ENCODE data around the gene MROH9. TPM values are rescaled to one million over a fixed set of nuclear protein-coding genes. Genes with fewer than 3 reads are reported as not detected.

The MROH9 gene
- total and polyA plus RNA-seq, 11 donors = not detected

DNA sequence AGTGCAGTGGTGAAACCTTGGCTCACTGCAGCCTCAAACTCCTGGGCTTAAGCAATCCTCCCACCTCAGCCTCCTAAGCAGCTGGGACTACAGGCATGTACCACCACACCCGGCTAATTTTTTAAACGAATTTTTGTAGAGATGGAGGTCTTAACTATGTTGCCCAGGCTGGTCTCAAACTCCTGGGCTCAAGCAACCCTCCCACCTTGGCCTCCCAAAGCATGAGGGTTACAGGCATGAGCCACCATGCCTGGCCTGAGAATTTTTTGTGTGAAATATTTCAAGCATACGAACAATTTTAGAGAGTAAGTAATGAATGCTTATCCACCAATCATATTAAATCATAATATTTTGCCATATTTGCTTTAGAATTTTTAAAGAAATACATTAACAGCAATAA lies 51.6 kb downstream of the MROH9 start:
- Histone ChIP-seq H3K4me3 (no peak overlapping the region), H3K27ac (no peak overlapping the region), H3K9me3 (no peaks in the 10 kb centered on the region), H3K27me3 (no peaks in the 10 kb centered on the region), H3K4me1 (no peaks in the 10 kb centered on the region), H3K36me3 (no peaks in the 10 kb centered on the region)
- ATAC-seq (no peak), DNase-seq (no peak)
- TF ChIP-seq POLR2A (IDR thresholded peaks at IDR 0.05) = no peak
- TF ChIP-seq, protein P1, sequence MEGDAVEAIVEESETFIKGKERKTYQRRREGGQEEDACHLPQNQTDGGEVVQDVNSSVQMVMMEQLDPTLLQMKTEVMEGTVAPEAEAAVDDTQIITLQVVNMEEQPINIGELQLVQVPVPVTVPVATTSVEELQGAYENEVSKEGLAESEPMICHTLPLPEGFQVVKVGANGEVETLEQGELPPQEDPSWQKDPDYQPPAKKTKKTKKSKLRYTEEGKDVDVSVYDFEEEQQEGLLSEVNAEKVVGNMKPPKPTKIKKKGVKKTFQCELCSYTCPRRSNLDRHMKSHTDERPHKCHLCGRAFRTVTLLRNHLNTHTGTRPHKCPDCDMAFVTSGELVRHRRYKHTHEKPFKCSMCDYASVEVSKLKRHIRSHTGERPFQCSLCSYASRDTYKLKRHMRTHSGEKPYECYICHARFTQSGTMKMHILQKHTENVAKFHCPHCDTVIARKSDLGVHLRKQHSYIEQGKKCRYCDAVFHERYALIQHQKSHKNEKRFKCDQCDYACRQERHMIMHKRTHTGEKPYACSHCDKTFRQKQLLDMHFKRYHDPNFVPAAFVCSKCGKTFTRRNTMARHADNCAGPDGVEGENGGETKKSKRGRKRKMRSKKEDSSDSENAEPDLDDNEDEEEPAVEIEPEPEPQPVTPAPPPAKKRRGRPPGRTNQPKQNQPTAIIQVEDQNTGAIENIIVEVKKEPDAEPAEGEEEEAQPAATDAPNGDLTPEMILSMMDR (IDR thresholded peaks at IDR 0.05) = no peak
- 81 to 90% (median 85%) methylated on average over 3 of the region's 3 CpGs for WGBS, 4 donors
- intact Hi-C loops (cut with DNase I) = no loop called here

DNA sequence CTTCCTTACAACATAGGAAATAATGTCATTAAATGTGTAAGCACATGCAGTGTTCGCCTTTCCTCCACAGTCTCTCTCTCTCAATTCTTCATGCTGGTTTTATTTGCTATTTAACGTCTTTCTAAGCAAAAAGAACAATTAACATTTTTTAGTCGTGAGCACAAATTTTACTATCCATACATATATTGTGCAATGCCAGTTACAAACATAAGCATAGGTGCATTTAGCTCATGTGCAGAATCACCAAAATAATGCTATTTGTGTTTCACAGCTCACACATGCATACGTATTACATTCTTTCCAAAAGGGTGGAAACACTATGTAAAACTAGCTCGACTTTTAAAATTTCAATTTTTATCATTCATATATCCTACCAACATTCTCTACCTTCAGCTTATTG lies 52.1 kb downstream of the MROH9 start:
- Histone ChIP-seq H3K36me3 (no peaks in the 10 kb centered on the region), H3K4me3 (no peak overlapping the region), H3K9me3 (no peaks in the 10 kb centered on the region), H3K27ac (no peak overlapping the region), H3K27me3 (no peaks in the 10 kb centered on the region), H3K4me1 (no peaks in the 10 kb centered on the region)
- no peak for TF ChIP-seq POLR2A (IDR thresholded peaks at IDR 0.05)
- TF ChIP-seq, protein P1 (IDR thresholded peaks at IDR 0.05) = no peak
- DNase-seq = no peak
- intact Hi-C loops (cut with DNase I) = no loop called here
- WGBS, 4 donors = 89 to 92% (median 90%) methylated on average over 5 of the region's 5 CpGs
- no peak for ATAC-seq

DNA sequence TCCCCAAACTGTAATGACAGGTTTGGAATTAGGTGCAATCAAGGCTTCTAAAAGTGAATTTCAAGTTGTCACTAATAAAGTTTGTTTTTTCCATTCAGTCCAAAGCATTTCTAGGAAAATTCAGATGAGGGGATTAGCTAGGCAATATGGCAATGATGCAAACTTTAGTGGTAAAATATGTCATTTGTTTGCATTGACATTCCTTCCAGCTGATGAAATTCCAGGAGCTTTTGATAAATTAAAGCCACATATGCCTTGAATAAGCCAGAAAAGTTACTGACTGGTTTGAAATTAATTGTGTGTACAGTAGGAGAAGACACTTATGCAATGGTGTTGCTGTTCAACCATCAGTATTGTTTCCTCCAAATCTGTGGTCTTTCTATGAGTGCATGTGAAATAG lies 57.8 kb downstream of the MROH9 start:
- no peak overlapping the region for H3K27ac ChIP-seq
- H3K4me3 ChIP-seq = no peak overlapping the region
- no peaks in the 10 kb centered on the region for H3K36me3 ChIP-seq
- intact Hi-C loops (cut with DNase I) = no loop called here
- DNase-seq (no peak), ATAC-seq (no peak)
- no peaks in the 10 kb centered on the region for H3K9me3 ChIP-seq
- TF ChIP-seq, protein P1 (IDR thresholded peaks at IDR 0.05) = no peak
- TF ChIP-seq POLR2A (IDR thresholded peaks at IDR 0.05) = no peak
- no peaks in the 10 kb centered on the region for H3K4me1 ChIP-seq
- no peaks in the 10 kb centered on the region for H3K27me3 ChIP-seq

DNA sequence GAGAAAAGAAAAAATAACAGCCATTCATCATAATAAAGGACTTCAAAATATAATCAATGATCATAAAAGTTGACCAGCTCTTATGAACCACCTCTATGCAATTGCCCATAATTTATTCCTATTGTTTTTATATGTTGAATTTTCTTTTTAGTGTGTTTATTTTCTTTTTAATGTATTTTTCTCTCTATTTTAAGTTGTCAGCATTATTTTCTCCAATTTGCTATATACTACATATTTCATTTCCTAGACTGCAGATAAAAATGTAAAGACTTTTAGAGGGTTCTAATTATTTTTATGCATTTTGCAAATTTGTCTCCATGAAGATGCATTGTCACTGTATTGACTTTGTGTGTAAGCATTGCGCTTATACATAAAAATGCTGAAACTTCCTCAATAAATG lies 58.4 kb downstream of the MROH9 start:
- WGBS, 4 donors = 95 to 100% (median 98%) methylated on average over 1 of the region's 1 CpG
- no peak for ATAC-seq
- TF ChIP-seq, protein P1 (IDR thresholded peaks at IDR 0.05) = no peak
- TF ChIP-seq POLR2A (IDR thresholded peaks at IDR 0.05) = no peak

More for the DNA sequence above, 58.4 kb downstream of the MROH9 start:
- no peaks in the 10 kb centered on the region for H3K9me3 ChIP-seq
- intact Hi-C loops (cut with DNase I) = no loop called here
- no peaks in the 10 kb centered on the region for H3K36me3 ChIP-seq
- H3K4me3 ChIP-seq = no peak overlapping the region
- no peaks in the 10 kb centered on the region for H3K27me3 ChIP-seq
- no peaks in the 10 kb centered on the region for H3K4me1 ChIP-seq
- no peak overlapping the region for H3K27ac ChIP-seq
- no peak for DNase-seq
